Mesothelial cell of epicardium (in vitro differentiated cells): ENCODE measurements around the gene LY6G6D. TPM values are rescaled to one million over a fixed set of nuclear protein-coding genes. Genes with fewer than 3 reads are reported as not detected.

Experiments
- DNase-seq, 2 experiments: peaks; one replicate each; pipeline ENCODE4 v3.0.0; 2021; ENCODE audit warnings: low spot score in 2 of 2; ENCODE audit not compliant: unreplicated experiment in 2 of 2
- H3K27ac Mint-ChIP-seq: 2 replicates; pipeline ENCODE4 v1.8.0; 2021; ENCODE audit warnings: mixed read lengths
- H3K27me3 Mint-ChIP-seq: 2 replicates; pipeline ENCODE4 v1.8.0; 2021; ENCODE audit warnings: low read depth, mixed read lengths
- H3K36me3 Mint-ChIP-seq: 2 replicates; pipeline ENCODE4 v1.8.0; 2021; ENCODE audit warnings: mixed read lengths
- H3K4me1 Mint-ChIP-seq: 2 replicates; pipeline ENCODE4 v1.8.0; 2021; ENCODE audit warnings: mixed read lengths
- H3K4me3 Mint-ChIP-seq: 2 replicates; pipeline ENCODE4 v1.8.0; 2021; ENCODE audit warnings: mild to moderate bottlenecking, moderate library complexity, mixed read lengths
- H3K9me3 Mint-ChIP-seq: 2 replicates; pipeline ENCODE4 v1.8.0; 2021; ENCODE audit warnings: mixed read lengths
- total RNA-seq: library from RNA; stranded (reverse); gene quantifications from 3 replicates; pipeline ENCODE4 v1.2.1, GENCODE V29; 2021
- TF ChIP-seq, protein P1 (sequence below): fragments of 200-600 bp; sonication (generic); IDR thresholded peaks from one replicate; pipeline ENCODE4 v1.5.0; 2021; ENCODE audit warnings: antibody characterized with exemption; ENCODE audit not compliant: unreplicated experiment

Gene LY6G6D
- total RNA-seq, 1 donor from 2014 or later: 0.67 TPM

DNA sequence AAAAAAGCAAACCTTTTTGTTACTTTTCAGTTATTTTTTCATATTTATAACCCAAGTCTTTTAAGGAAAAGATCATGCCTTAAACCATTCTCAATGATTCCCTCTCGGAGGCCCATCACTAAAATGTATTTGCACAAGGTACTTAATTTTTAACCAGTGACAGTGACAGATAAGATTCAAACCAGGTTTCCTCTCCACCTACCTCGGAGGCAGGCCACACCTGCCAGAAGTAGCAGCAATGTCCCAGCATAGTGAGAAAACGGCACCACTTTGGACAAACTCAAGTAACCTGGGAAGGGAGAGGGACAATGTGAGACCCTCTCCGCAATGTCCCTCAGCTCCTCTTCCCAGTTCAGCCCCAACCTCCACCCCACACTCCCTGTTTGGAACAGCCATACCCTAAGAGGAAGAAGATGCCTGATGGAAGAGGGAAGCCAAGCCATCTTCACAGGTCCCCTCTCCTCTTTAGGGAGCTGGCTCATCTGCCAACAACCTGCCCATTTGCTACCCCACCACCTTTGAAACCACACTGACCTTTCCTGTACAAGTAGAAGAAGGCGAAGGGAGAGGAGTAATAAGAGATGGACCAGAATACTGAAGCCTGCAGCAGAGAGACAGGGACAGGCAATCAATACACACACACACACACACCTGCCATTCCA, 14.3 kb upstream of the LY6G6D start:
- Mint-ChIP-seq H3K27ac (peak overlapping the region; percentile 19), H3K4me3 (peak overlapping the region; percentile 97), H3K36me3 (peaks cover 6% of the 10 kb centered on the region)

DNA sequence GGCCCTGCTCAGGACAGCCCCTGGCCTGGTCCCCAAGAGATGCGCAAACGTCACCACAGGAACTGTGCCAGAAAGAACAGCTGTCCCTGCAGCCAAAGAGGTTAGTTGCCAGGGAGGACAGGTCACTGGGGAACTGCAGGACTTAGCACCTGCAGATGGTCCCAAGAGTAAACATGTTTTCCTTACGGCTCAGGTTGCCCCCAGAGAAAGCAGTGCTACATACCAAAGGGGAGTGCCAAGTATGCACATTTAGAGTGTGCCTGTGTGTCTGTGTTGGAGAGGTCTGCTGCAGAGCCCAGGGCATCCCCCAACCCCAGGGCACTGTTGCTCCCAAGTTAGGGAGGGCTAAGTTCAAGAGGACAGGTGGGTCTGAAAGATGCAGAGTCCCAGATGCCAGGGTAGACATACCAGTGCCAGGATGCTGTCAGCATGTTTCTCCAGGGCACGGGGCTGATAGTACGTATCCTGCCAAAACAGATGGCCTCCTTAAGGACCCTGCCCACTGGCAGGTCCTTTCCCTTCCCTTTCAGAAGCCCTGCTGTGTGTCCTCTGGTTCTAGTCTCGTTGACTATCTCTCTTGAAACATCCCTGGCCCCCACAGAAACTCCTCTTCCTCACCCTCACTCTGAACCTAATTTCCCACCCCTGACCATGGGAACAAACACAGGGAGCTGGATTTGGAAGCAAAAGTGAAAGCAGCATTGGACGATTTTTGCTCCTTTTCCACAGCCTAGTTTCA, 13.3 kb upstream of the LY6G6D start:
- no peaks in the 10 kb centered on the region for H3K9me3 Mint-ChIP-seq
- H3K36me3 Mint-ChIP-seq: peaks cover 6% of the 10 kb centered on the region
- no peaks in the 10 kb centered on the region for H3K27me3 Mint-ChIP-seq
- peaks cover 26% of the 10 kb centered on the region for H3K4me1 Mint-ChIP-seq
- DNase-seq: no peak
- peak overlapping the region; percentile 97 for H3K4me3 Mint-ChIP-seq
- H3K27ac Mint-ChIP-seq: peak overlapping the region; percentile 99
- TF ChIP-seq, protein P1, sequence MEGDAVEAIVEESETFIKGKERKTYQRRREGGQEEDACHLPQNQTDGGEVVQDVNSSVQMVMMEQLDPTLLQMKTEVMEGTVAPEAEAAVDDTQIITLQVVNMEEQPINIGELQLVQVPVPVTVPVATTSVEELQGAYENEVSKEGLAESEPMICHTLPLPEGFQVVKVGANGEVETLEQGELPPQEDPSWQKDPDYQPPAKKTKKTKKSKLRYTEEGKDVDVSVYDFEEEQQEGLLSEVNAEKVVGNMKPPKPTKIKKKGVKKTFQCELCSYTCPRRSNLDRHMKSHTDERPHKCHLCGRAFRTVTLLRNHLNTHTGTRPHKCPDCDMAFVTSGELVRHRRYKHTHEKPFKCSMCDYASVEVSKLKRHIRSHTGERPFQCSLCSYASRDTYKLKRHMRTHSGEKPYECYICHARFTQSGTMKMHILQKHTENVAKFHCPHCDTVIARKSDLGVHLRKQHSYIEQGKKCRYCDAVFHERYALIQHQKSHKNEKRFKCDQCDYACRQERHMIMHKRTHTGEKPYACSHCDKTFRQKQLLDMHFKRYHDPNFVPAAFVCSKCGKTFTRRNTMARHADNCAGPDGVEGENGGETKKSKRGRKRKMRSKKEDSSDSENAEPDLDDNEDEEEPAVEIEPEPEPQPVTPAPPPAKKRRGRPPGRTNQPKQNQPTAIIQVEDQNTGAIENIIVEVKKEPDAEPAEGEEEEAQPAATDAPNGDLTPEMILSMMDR: no peak

More for the DNA sequence above, 14.3 kb upstream of the LY6G6D start:
- TF ChIP-seq, protein P1: no peak
- peaks cover 28% of the 10 kb centered on the region for H3K4me1 Mint-ChIP-seq
- H3K9me3 Mint-ChIP-seq: no peaks in the 10 kb centered on the region
- DNase-seq: no peak
- no peaks in the 10 kb centered on the region for H3K27me3 Mint-ChIP-seq

DNA sequence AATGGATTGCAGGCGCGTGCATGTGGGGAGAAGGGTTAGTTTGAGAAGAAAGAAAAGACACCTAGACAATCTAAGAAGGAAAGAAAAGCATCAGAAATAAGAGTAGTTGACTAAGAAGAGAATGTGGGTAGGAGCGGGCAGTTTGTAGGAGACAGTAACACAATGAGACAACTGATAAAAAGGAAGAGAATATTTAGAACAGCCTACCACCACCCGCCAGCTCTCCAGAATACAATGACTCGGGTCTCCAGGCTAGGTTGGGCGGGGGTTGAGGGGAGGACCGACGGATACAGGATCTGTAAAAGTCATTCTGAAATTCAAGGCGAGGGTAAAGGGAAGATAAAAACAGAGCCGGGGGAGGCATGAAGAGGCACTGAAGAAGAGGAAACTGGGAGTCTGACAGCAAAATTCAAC, 12.7 kb upstream of the LY6G6D start:
- Mint-ChIP-seq H3K36me3 (peaks cover 2% of the 10 kb centered on the region), H3K27me3 (no peaks in the 10 kb centered on the region), H3K4me3 (peak overlapping the region; percentile 97), H3K9me3 (no peaks in the 10 kb centered on the region), H3K4me1 (peaks cover 22% of the 10 kb centered on the region), H3K27ac (peak overlapping the region; percentile 99)
- TF ChIP-seq, protein P1: no peak
- DNase-seq: no peak

DNA sequence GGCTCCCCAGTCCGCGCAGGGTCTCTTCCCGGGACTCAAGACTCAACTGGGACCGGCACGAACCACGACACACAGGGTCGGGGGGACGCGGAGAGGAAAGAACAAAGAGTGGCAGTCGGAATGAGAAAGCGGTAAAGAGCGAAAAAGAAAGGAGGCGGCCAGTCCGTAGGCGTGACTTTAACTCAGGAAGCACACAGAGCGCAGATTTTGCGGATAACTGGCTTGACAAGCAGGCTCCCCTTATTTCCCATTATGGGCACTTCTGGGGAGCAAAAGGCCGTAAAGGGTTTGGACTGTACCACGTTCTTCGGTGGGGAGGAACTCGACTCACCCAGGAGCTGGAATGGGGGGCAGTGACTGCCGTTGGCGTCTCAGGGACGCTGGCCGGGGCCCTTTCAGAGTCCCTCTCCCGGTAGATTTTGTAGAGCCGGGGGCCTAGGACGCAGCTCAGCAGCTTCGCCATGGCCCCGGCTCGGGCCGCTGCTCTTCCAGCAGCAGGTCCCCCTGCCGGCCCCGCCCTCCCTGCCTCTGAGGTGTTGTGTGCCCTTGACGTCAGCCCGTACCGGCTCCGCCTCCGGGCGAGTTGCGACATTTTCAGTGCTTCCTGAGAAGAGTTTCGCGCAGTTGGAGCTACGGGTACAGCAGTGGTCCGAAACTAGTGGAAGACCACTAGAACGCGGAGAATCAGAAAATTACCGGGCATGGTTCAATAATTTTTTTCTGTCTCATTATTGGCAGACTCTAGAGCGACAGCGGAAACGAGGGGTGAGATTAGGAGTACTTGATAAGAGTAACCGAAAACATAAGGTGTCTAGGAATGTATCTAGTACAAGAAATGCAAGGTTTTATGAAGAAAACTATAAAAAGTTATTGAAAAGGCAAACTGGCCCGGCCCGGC, 12.1 kb upstream of the LY6G6D start, which contains the start of gene ABHD16A:
Gene ABHD16A, minus strand, starts transcription at position 506 of the 898 bp plus-strand sequence. Its CDS starts 43 bp downstream, at position 463.
- peak; percentile 94 to 98 for DNase-seq

DNA sequence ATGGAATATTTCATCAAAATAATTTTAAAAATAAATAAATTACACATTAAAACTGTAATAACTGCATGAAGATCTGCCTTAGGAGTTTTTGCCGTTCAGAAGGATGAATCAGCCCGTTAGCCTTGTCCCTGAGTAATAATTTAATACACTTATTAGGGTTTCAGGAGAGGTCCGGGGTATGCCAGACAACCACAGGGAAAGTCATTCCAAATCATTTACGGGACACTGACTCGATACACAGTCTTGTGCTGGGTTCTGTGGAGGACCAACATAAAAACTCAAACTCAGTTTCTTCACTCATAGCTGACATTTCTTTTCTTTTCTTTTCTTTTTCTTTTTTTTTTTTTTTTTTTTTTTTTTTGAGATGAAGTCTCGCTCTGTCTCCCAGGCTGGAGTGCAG, 9.2 kb upstream of the LY6G6D start:
- H3K9me3 Mint-ChIP-seq: no peaks in the 10 kb centered on the region
- DNase-seq: no peak
- H3K4me3 Mint-ChIP-seq: no peak overlapping the region
- H3K27ac Mint-ChIP-seq: no peak overlapping the region
- peaks cover 15% of the 10 kb centered on the region for H3K4me1 Mint-ChIP-seq
- H3K36me3 Mint-ChIP-seq: no peaks in the 10 kb centered on the region
- no peaks in the 10 kb centered on the region for H3K27me3 Mint-ChIP-seq
- TF ChIP-seq, protein P1: no peak

More for the DNA sequence above, 12.1 kb upstream of the LY6G6D start, which contains the start of gene ABHD16A:
- TF ChIP-seq, protein P1: no peak
- Mint-ChIP-seq H3K4me1 (peaks cover 19% of the 10 kb centered on the region), H3K36me3 (peaks cover under 1% of the 10 kb centered on the region), H3K27me3 (no peaks in the 10 kb centered on the region), H3K27ac (peak within 1 kb of the TSS; percentile 99), H3K9me3 (no peaks in the 10 kb centered on the region), H3K4me3 (peak within 1 kb of the TSS; percentile 97)
